CD4-positive, alpha-beta T cell (primary cell): ENCODE results near the gene LSAMP. TPM values are rescaled to one million over a fixed set of nuclear protein-coding genes. Genes with fewer than 3 reads are reported as not detected.

Experiments used
- ATAC-seq: fragments of 200-7000 bp; cut with Tn5 transposase; one replicate; pipeline ENCODE4 v1.10.0; 2022; ENCODE audit warnings: mild to moderate bottlenecking; ENCODE audit not compliant: poor library complexity
- CTCF ChIA-PET: fragments of 350-600 bp; sonication (Branson Sonifier 250); formaldehyde crosslinking; loops from one replicate; lab custom pipeline; 2021; ENCODE audit warnings: antibody characterized with exemption, inconsistent platforms; lab: Charles Lee
- POLR2A ChIA-PET: fragments of 350-600 bp; sonication (Branson Sonifier 250); formaldehyde crosslinking; loops from one replicate; lab custom pipeline; 2021; ENCODE audit warnings: antibody characterized with exemption, inconsistent platforms; lab: Charles Lee
- DNase-seq, 14 experiments: peaks; one replicate each; pipeline ENCODE4 v3.0.0-alpha.2; 2013 to 2020; ENCODE audit warnings: mixed read lengths in 2 of 14
- H3K27ac ChIP-seq, 2 donors: one replicate each; pipeline versions ENCODE4 v1.5.1 to v1.7.0; 2013; ENCODE audit warnings: low read length in 2 of 2, low read depth in 1 of 2, mild to moderate bottlenecking in 1 of 2
- H3K27me3 ChIP-seq, 2 experiments: 1 replicate in 1 of 2; 2 replicates in 1 of 2; pipeline versions ENCODE4 v1.6.1 to v1.7.0; 2013; ENCODE audit warnings: low read length in 2 of 2, control low read depth in 1 of 2, mild to moderate bottlenecking in 1 of 2, moderate library complexity in 1 of 2; ENCODE audit not compliant: insufficient read depth in 2 of 2, control insufficient read depth in 1 of 2
- H3K36me3 ChIP-seq: one replicate; pipeline ENCODE4 v1.6.1; 2013; ENCODE audit warnings: low read length, control low read depth; ENCODE audit not compliant: insufficient read depth
- H3K4me1 ChIP-seq: one replicate; pipeline ENCODE4 v1.6.1; 2013; ENCODE audit warnings: low read length, control low read depth; ENCODE audit not compliant: insufficient read depth
- H3K4me3 ChIP-seq: one replicate; pipeline ENCODE4 v1.5.1; 2013; ENCODE audit warnings: mild to moderate bottlenecking, low read length, moderate library complexity
- H3K9me3 ChIP-seq, 2 experiments: 1 replicate in 1 of 2; 2 replicates in 1 of 2; pipeline versions ENCODE4 v1.6.1 to v1.7.0; 2013; ENCODE audit warnings: low read length in 2 of 2, mild to moderate bottlenecking in 2 of 2, control low read depth in 1 of 2, moderate library complexity in 1 of 2; ENCODE audit not compliant: control insufficient read depth in 1 of 2, insufficient read depth in 1 of 2
- H3K27ac Mint-ChIP-seq: one replicate; pipeline ENCODE4 v1.8.0; 2020; ENCODE audit warnings: mixed read lengths
- H3K27me3 Mint-ChIP-seq: one replicate; pipeline ENCODE4 v1.8.0; 2021; ENCODE audit warnings: mixed read lengths
- H3K36me3 Mint-ChIP-seq: one replicate; pipeline ENCODE4 v1.8.0; 2021; ENCODE audit warnings: low read depth, mixed read lengths
- H3K4me1 Mint-ChIP-seq: one replicate; pipeline ENCODE4 v1.8.0; 2021; ENCODE audit warnings: low read depth, mixed read lengths
- H3K4me3 Mint-ChIP-seq: one replicate; pipeline ENCODE4 v1.8.0; 2020; ENCODE audit warnings: mild to moderate bottlenecking, mixed read lengths
- H3K9me3 Mint-ChIP-seq: one replicate; pipeline ENCODE4 v1.8.0; 2020; ENCODE audit warnings: mixed read lengths
- intact Hi-C, 2 experiments: fragments of 100-400 bp; cut with DNase I in 1 of 2; cut with micrococcal nuclease in 1 of 2; formaldehyde crosslinking; loops; one replicate each; pipeline versions ENCODE4 v1.15.1 to v1.9.0; 2023 to 2025; cut with DNase I, micrococcal nuclease
- total RNA-seq, 174 experiments: library from RNA in 2 of 174; stranded (reverse) in 2 of 174; gene quantifications; one replicate each; pipeline ENCODE4 v1.2.3 and lab custom pipeline; 2021 to 2026
- TF ChIP-seq, protein P1 (sequence below): fragments of 200-600 bp; IDR thresholded peaks from one replicate; pipeline ENCODE4 v1.8.0; 2022; ENCODE audit warnings: antibody characterized with exemption, mild to moderate bottlenecking

The LSAMP gene
- total RNA-seq, 2 experiments from 2014 or later = not detected

DNA sequence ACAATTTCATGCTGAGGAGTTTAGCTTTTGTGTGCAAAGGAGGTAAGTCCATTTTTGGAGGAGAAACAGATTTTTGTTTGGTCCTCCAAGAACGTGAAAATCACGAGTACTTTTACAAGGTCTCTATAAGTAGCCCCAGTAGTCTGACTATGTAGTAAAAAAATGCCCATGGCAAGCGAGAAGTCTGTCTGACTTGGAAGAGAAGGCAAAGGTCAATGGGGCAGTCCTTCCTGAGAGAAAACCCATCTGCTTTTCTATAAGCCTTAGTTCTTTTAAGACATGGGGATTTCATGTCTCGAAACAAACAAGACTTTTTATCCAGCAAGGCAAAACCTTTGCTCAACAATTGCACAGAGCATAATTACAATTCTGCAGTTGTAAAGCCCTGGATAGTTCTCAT is 638.8 kb downstream of the LSAMP start:
- H3K4me3 Mint-ChIP-seq = no peak overlapping the region
- DNase-seq (no peak), ATAC-seq (no peak)
- intact Hi-C loops = no loop called here
- TF ChIP-seq, protein P1, sequence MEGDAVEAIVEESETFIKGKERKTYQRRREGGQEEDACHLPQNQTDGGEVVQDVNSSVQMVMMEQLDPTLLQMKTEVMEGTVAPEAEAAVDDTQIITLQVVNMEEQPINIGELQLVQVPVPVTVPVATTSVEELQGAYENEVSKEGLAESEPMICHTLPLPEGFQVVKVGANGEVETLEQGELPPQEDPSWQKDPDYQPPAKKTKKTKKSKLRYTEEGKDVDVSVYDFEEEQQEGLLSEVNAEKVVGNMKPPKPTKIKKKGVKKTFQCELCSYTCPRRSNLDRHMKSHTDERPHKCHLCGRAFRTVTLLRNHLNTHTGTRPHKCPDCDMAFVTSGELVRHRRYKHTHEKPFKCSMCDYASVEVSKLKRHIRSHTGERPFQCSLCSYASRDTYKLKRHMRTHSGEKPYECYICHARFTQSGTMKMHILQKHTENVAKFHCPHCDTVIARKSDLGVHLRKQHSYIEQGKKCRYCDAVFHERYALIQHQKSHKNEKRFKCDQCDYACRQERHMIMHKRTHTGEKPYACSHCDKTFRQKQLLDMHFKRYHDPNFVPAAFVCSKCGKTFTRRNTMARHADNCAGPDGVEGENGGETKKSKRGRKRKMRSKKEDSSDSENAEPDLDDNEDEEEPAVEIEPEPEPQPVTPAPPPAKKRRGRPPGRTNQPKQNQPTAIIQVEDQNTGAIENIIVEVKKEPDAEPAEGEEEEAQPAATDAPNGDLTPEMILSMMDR = no peak
- Histone ChIP-seq H3K27me3 (peaks cover 4 to 11% of the 10 kb centered on the region in 2 experiments), H3K4me3 (no peak overlapping the region), H3K36me3 (no peaks in the 10 kb centered on the region), H3K9me3 (no peaks in the 10 kb centered on the region), H3K4me1 (no peaks in the 10 kb centered on the region), H3K27ac (no peak overlapping the region)
- CTCF ChIA-PET = no interaction called here
- H3K27me3 Mint-ChIP-seq = peaks cover 75% of the 10 kb centered on the region
- H3K27ac Mint-ChIP-seq = no peak overlapping the region
- no peaks in the 10 kb centered on the region for H3K4me1 Mint-ChIP-seq
- H3K9me3 Mint-ChIP-seq = no peaks in the 10 kb centered on the region
- H3K36me3 Mint-ChIP-seq = no peaks in the 10 kb centered on the region
- POLR2A ChIA-PET = no interaction called here

DNA sequence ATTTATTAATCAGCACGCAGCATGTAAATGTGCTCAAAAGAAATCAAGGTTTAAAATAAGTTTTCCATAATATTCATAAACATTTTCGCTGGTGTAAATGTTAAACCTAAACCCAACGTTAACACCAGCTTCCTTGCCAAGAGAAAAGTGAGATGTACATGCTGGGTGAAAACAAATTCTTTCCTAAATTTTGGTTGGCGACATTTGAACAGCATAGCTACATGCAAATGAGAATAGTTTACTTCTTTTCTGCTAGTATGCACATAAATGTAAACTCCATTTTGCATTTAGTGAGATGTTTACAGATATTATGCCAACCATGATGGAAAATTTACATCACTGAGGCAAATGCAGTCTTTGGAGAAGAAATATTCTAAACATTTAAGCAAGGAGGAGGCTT is 639.8 kb downstream of the LSAMP start:
- intact Hi-C loops = no loop called here
- DNase-seq (no peak), ATAC-seq (no peak)
- Histone ChIP-seq H3K4me1 (no peaks in the 10 kb centered on the region), H3K36me3 (no peaks in the 10 kb centered on the region), H3K27me3 (peaks cover 4 to 8% of the 10 kb centered on the region in 2 experiments), H3K4me3 (no peak overlapping the region), H3K27ac (no peak overlapping the region), H3K9me3 (no peaks in the 10 kb centered on the region)
- Mint-ChIP-seq H3K27me3 (peaks cover 67% of the 10 kb centered on the region), H3K27ac (no peak overlapping the region), H3K4me1 (no peaks in the 10 kb centered on the region), H3K9me3 (no peaks in the 10 kb centered on the region), H3K4me3 (no peak overlapping the region), H3K36me3 (no peaks in the 10 kb centered on the region)
- CTCF ChIA-PET = no interaction called here
- POLR2A ChIA-PET = no interaction called here
- TF ChIP-seq, protein P1 = no peak

DNA sequence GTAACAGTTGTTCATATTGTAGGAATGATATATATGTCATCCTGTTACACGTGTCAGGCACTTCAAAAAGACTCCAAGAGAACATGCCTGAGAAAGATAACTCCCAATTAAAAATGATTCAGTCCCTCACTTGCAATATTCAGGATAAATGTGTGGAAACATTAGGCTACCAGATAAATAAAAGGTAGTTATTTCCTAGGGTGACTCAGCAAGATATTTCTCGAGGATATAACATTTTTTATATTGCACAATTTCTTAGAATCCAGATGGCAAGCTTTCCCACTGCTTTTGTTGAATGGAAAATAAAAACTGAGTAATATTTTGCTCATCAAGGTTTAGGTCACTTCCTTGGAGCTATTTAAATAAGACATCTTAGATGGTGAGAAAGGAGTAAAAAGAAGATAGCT is 640.6 kb downstream of the LSAMP start:
- ChIA-PET POLR2A (no interaction called here), CTCF (no interaction called here)
- no peak overlapping the region for H3K27ac Mint-ChIP-seq
- Histone ChIP-seq H3K27me3 (peaks cover 4% of the 10 kb centered on the region in 2 experiments), H3K9me3 (no peaks in the 10 kb centered on the region), H3K4me1 (no peaks in the 10 kb centered on the region), H3K36me3 (no peaks in the 10 kb centered on the region), H3K27ac (no peak overlapping the region), H3K4me3 (no peak overlapping the region)
- DNase-seq = no peak
- H3K4me3 Mint-ChIP-seq = no peak overlapping the region
- TF ChIP-seq, protein P1 = no peak
- intact Hi-C loops = no loop called here
- peaks cover 62% of the 10 kb centered on the region for H3K27me3 Mint-ChIP-seq
- no peaks in the 10 kb centered on the region for H3K9me3 Mint-ChIP-seq
- ATAC-seq = no peak
- no peaks in the 10 kb centered on the region for H3K4me1 Mint-ChIP-seq
- H3K36me3 Mint-ChIP-seq = no peaks in the 10 kb centered on the region
